ENCODE results near the gene TIGIT. TPM values are rescaled to one million over a fixed set of nuclear protein-coding genes. Genes with fewer than 3 reads are reported as not detected.
"Not testable (repeated sequence)": the region's sequence is repeated elsewhere in the genome, so short reads cannot be mapped to it uniquely, and the experiment has no call there.

Gene TIGIT
- total RNA-seq = 0.32 TPM
- long read RNA-seq = 0 reads

- intact Hi-C loops (cut with DNase I) = loop anchor here (10.0 kb wide), 1 partner anchor 139 kb away; no protein-coding TSS in a partner anchor
- no peak for DNase-seq (ENCODE audit: low spot score)
Measured at GRCh38 chr3:114293838-114294535, at the start of gene TIGIT. Gene TIGIT (plus strand): TSS chr3:114294028. CDS start chr3:114294062, 34 bp downstream.

GRCh38 chr3:114252954-114253353 is 40.9 kb upstream of the TIGIT start:
- intact Hi-C loops (cut with DNase I) = no loop called here
- no peak for DNase-seq (ENCODE audit: low spot score)

- DNase-seq (ENCODE audit: low spot score) = no peak
- intact Hi-C loops (cut with DNase I) = no loop called here
Measured at GRCh38 chr3:114253505-114253904, 40.3 kb upstream of the TIGIT start.

GRCh38 chr3:114259566-114259965 is 34.3 kb upstream of the TIGIT start:
- intact Hi-C loops (cut with DNase I) = no loop called here
- DNase-seq (ENCODE audit: low spot score) = no peak

- no peak for DNase-seq (ENCODE audit: low spot score)
- intact Hi-C loops (cut with DNase I) = no loop called here
Measured at GRCh38 chr3:114260152-114260551, 33.7 kb upstream of the TIGIT start.

- intact Hi-C loops (cut with DNase I) = no loop called here
- DNase-seq (ENCODE audit: low spot score) = no peak
Measured at GRCh38 chr3:114270019-114270418, 23.8 kb upstream of the TIGIT start.

GRCh38 chr3:114272271-114272670 is 21.6 kb upstream of the TIGIT start:
- intact Hi-C loops (cut with DNase I) = no loop called here
- DNase-seq (ENCODE audit: low spot score) = no peak

GRCh38 chr3:114274929-114275328 is 18.9 kb upstream of the TIGIT start:
- intact Hi-C loops (cut with DNase I) = no loop called here
- no peak for DNase-seq (ENCODE audit: low spot score)

- DNase-seq (ENCODE audit: low spot score); intact Hi-C loops (cut with DNase I): not testable (repeated sequence)
Measured at GRCh38 chr3:114276856-114277255, 17.0 kb upstream of the TIGIT start.

GRCh38 chr3:114284644-114285043 is 9.2 kb upstream of the TIGIT start:
- DNase-seq (ENCODE audit: low spot score) = no peak
- intact Hi-C loops (cut with DNase I) = no loop called here

- intact Hi-C loops (cut with DNase I) = no loop called here
- DNase-seq (ENCODE audit: low spot score) = no peak
Measured at GRCh38 chr3:114285648-114286230, 8.1 kb upstream of the TIGIT start.

- intact Hi-C loops (cut with DNase I) = no loop called here
- no peak for DNase-seq (ENCODE audit: low spot score)
Measured at GRCh38 chr3:114286266-114286665, 7.6 kb upstream of the TIGIT start.

GRCh38 chr3:114290911-114291901 is 2.6 kb upstream of the TIGIT start:
- intact Hi-C loops (cut with DNase I) = loop anchor here (10.0 kb wide), 1 partner anchor 136 kb away; no protein-coding TSS in a partner anchor
- DNase-seq (ENCODE audit: low spot score) = peak; percentile 80

GRCh38 chr3:114294940-114295480 is 1.2 kb downstream of the TIGIT start:
- intact Hi-C loops (cut with DNase I) = loop anchor here (10.0 kb wide), 1 partner anchor 140 kb away; no protein-coding TSS in a partner anchor

GRCh38 chr3:114295946-114296345 is 2.1 kb downstream of the TIGIT start:
- intact Hi-C loops (cut with DNase I) = loop anchor here (10.0 kb wide), 1 partner anchor 141 kb away; no protein-coding TSS in a partner anchor
- DNase-seq (ENCODE audit: low spot score) = no peak

More at GRCh38 chr3:114294940-114295480, 1.2 kb downstream of the TIGIT start:
- DNase-seq (ENCODE audit: low spot score) = no peak

GRCh38 chr3:114299421-114299820 is 5.6 kb downstream of the TIGIT start:
- no peak for DNase-seq (ENCODE audit: low spot score)
- intact Hi-C loops (cut with DNase I) = loop anchor here (10.0 kb wide), 1 partner anchor 145 kb away; no protein-coding TSS in a partner anchor

GRCh38 chr3:114299941-114300624 is 6.3 kb downstream of the TIGIT start:
- intact Hi-C loops (cut with DNase I) = loop anchor here (10.0 kb wide), 1 partner anchor 145 kb away; no protein-coding TSS in a partner anchor
- no peak for DNase-seq (ENCODE audit: low spot score)

GRCh38 chr3:114307222-114307830 is 13.5 kb downstream of the TIGIT start:
- intact Hi-C loops (cut with DNase I) = no loop called here
- no peak for DNase-seq (ENCODE audit: low spot score)
